ENCODE results near the gene NHLRC2.

DNA sequence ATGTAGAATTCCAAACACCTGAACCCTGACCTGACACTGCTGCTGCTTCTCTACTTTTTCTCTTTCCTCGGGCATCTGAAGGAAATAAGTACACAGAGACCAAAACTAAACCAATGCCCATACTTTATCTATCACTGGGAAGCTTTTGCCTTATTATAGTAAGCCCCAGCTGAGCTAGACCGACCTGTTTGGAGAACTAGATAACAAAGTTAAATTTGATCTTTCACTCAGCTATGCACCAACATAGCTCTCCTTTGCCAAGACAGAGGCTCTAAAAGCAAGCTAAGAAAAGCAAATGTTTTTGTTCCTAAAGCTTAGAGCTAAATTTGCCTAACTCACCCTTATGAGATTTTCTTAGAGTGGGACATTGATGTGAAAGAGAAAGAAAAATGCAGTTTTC is 39.1 kb downstream of the NHLRC2 start:
- TF ChIP-seq, protein P1, sequence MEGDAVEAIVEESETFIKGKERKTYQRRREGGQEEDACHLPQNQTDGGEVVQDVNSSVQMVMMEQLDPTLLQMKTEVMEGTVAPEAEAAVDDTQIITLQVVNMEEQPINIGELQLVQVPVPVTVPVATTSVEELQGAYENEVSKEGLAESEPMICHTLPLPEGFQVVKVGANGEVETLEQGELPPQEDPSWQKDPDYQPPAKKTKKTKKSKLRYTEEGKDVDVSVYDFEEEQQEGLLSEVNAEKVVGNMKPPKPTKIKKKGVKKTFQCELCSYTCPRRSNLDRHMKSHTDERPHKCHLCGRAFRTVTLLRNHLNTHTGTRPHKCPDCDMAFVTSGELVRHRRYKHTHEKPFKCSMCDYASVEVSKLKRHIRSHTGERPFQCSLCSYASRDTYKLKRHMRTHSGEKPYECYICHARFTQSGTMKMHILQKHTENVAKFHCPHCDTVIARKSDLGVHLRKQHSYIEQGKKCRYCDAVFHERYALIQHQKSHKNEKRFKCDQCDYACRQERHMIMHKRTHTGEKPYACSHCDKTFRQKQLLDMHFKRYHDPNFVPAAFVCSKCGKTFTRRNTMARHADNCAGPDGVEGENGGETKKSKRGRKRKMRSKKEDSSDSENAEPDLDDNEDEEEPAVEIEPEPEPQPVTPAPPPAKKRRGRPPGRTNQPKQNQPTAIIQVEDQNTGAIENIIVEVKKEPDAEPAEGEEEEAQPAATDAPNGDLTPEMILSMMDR (IDR thresholded peaks at IDR 0.05 in 2 of 3, conservative IDR thresholded peaks at IDR 0.05 in 1 of 3; ENCODE audit: borderline replicate concordance in 1 of 3, insufficient read depth in 1 of 3, low read depth in 2 of 3, low read length in 2 of 3) = no peak
- TF ChIP-seq POLR2AphosphoS5 (IDR thresholded peaks at IDR 0.05; ENCODE audit: low read depth, low read length) (no peak), CEBPB (IDR thresholded peaks at IDR 0.05; ENCODE audit: low read depth) (no peak), ZNF274 (IDR thresholded peaks at IDR 0.05; ENCODE audit: low read depth, low read length) (no peak)

All from HCT116 (cell line).